HT-29 (cell line): ENCODE data around the gene PDGFRA. TPM values are rescaled to one million over a fixed set of nuclear protein-coding genes. Genes with fewer than 3 reads are reported as not detected.

ENCODE experiments used
- DNase-seq: peaks from one replicate; pipeline ENCODE4 v3.0.0-alpha.2; 2015; ENCODE audit warnings: low spot score
- total RNA-seq: library from RNA; depleted of rRNA; stranded (reverse); fragments of >200 nt; shearing (Covaris generic); gene quantifications from 2 replicates; pipeline ENCODE4 v1.2.3, GENCODE V29; 2014; rRNA removed

Gene PDGFRA
- total RNA-seq: not detected in 2 replicates

GRCh38 chr4:54228961-54229501 is at the start of gene PDGFRA:
PDGFRA (plus strand) TSS chr4:54229293; CDS start chr4:54258769, 29,476 bp downstream.
- no peak for DNase-seq

DNA sequence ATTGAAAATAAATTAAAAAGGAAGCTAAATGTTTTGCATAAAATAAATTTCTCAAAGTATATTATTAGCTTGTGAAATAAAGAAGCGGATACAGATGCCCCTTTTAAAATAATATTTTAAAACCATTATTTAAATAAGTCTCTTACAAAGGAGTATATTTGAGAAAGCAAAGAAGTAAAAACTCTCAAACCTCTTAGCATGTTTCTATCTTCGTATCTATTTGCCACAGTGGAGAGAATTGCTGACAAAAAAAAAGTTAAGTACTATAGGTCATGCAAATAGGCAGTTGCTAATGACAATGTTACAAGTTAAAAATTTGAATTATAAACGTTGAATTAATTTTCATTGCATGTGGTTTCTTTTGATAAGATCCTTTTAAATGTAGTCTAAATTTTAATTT is 44.5 kb upstream of the PDGFRA start:
- DNase-seq: no peak

- DNase-seq: no peak
These were observed 43.9 kb upstream of the PDGFRA start for GRCh38 chr4:54185044-54185780.

- DNase-seq: no peak
These were observed 43.2 kb upstream of the PDGFRA start for GRCh38 chr4:54185866-54186265.

GRCh38 chr4:54186371-54186770 is 42.7 kb upstream of the PDGFRA start:
- DNase-seq: no peak

GRCh38 chr4:54187148-54187547 is 41.9 kb upstream of the PDGFRA start:
- DNase-seq: no peak

DNA sequence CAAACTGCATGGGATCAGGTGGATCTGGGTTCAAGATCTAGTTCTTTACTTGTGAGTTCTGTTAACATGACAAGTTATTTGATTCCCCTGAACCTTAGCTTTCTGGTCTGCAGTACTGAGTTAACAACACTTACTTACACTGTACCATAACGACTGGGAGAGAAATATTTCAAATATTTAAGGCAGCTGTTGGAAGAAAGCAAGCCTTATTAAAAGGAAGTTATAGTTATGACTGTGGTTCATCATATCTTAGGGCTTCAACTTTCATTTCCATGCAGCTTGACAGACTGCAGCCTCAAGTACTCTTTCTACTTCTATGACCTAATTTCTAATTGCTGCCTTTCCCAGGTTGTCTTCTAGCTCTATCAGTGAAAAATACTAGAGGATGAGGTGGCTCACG is 40.0 kb upstream of the PDGFRA start:
- no peak for DNase-seq

DNA sequence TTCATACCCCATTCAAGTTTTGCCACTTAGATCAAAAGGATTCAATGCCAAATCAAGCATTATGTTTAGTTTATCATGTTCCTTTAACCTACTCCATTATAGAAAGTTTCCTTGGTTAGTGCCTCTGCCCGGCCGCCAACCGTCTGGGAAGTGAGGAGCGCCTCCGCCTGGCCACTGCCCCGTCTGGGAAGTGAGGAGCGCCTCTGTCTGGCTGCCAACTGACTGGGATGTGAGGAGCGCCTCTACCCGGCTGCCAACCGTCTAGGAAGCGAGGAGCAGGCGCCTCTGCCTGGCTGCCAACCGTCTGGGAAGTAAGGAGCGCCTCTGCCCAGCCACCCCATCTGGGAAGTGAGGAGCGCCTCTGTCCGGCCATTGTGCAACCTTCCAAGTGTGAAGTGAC is 36.3 kb upstream of the PDGFRA start:
- no peak for DNase-seq

DNA sequence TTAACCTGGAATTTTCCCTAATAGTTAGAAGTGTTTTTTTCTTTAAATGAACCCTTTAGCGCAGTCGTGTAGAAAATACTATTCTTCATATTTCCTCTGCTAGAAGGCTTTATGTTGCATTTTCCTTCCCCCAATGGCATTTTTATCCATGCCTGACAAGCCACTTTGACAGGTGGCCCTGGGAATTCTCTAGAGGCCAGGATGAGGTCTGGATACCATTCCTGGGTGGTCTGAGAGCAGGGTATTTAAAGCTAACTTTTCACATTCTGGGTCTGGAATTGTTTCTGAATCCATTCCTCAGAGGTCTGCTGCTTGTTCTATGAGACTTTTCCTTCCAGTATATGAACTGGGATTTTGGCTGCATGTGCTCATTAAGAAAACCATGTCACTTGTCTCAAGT is 31.2 kb upstream of the PDGFRA start:
- DNase-seq: no peak

DNA sequence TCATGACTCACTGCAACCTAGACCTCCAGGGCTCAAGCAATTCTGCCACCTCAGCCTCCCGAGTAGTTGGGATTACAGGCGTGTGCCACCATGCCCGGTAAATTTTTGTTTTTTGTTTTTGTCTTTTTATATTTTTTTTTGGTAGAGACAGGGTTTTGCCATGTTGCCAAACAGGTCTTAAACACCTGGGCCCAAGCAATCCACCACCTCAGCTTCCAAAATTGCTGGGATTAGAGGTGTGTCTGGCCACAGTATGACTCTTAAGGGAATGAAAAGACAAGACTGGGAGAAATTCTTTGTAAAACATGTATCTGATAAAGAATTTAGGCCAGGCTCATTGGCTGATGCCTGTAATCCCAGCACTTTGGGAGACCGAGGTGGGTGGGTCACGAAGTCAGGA is 29.2 kb upstream of the PDGFRA start:
- DNase-seq: no peak

GRCh38 chr4:54209617-54210016 is 19.5 kb upstream of the PDGFRA start:
- DNase-seq: no peak

- DNase-seq: no peak
These were observed 16.1 kb upstream of the PDGFRA start for GRCh38 chr4:54213001-54213400.

DNA sequence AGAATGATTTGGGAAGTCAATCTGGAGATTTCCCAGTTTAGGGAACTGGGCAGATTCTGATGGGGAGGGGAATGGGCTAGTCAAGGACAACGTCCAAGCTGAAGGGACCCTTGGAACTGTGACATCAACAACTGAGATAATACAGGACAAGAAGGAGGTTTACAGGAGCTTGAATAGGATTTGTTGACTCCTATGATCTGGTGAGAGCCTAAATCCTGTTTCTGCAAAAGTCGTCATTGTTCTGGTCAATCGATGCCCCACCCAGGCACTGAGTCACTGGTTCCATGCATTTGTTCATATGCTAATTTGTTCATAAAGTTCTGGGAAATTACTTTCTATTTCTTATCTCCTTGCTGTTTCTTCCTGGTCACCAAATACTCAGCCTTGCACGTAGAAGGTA is 15.3 kb upstream of the PDGFRA start:
- no peak for DNase-seq

DNA sequence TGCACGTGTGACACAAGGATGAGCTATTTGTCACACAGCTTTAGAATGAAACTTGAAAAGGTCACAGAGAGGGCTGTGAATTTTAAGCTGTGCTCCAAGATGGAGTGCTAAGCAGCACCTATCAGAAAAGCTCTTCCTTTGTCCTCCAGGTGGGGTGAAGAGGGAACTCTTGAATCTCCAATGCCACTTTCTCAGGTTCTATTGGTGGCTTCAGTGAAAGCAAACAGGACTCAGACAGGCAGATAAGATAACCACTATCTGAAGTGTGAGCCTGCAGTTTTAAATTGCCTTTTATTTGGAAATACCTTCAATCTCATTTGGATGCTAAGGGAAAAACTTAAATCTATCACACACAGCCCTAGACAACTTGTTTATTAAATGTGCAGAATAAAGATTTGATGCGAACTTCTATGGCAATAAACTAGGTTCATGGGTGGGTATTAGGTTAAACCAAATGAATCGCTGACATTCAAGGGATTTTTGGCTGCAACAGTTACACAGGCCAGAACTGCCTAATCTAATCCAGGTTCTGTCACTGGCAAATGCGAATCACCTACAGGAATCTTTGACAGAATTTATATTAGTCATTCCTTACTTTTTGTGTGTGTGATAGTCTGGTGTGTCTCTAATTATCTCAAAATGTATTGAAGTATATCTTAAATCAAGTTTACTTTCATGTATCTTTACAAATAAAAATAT is 13.6 kb upstream of the PDGFRA start:
- no peak for DNase-seq

- peak; percentile 83 for DNase-seq
These were observed 11.2 kb upstream of the PDGFRA start for GRCh38 chr4:54217642-54218495.

DNA sequence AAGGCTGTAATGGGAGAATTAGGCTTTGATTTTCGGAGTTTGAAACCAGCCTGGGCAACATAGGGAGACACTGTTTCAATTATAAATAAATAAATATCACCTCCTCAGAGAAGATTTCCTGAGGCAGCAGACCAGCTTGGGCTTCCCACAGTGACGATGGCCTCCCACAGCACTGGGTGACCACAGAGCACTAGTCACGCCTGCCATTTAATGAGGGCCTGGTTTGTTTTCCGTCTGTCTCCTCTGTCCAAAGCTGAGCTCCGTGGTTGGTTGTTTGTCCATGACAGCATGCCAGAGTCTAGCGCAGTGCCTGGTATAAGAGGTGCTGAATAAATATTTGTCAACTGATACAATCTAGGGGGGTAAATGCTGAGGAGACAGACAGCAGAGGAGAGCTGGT is 10.4 kb upstream of the PDGFRA start:
- DNase-seq: no peak

DNA sequence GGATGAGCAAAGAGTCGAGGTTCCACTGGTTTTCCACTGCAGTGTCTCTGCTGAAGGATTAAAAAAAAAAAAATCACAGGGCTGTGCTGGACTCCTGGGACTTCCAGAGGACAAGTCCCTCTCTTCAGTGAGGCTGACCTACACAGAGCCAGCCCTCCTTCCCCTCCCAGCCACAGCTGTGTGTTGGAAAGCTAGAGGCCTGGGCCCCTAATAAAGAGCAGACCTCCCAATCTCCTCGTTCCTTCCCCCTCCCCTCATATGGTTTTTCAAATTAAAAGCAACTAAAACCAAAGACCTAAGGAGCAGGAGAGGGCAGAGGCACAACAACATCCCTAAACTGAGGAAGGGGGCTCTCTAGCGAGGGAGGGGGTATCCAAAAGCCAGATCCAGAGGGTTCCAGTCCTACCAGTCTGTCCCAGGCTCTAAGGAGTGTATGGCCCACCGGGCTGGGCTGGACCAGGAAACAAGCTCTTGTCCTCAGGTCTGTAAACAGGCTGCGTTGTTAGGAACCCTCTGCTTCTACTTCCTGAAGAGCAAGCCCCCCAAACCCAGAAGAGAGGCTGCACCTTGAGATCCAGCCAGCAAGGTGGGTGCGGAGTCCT is 4.0 kb upstream of the PDGFRA start:
- no peak for DNase-seq

- DNase-seq: no peak
These were observed 3.3 kb upstream of the PDGFRA start for GRCh38 chr4:54225598-54226403.

DNA sequence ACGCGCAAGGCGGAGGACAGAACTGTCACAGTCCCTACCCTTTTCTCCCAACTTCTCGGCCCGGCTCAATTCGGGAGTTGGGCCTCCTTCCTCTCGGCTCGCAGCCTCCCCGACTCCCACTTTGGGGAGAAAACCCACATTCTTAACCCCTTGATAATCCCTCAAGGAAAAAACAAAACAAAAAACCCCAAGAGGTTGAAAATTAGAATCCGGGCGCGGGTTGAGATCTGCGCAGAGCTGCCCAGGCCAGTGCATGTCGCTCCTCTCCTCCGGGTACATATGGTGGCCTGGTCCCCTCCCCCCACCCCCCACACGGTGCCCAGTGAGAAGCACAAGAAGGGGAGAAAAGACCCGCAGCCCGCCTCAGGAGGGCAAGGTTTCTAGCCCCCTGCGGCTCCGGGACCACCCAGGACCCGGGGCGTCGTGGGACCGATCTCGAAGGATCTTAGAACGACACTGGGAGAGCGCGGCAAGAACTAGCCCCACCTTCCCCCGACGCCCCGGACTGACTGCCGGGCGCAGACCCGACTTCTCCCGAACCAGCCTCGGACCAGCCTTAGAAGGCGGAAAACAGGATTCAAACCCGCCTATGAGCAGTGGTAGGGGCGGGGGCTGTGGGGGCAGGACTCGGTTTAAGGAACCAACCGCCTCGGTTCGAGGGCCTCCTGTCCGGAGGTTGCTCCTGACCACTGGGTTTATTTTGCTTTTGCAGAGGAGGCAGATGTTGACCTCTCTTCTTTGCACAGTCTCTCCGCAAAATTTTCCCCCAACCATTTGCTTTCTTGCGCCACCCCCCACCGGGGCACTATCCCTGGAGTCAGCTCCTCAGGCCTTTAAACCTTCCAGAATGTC is 2.5 kb upstream of the PDGFRA start:
- DNase-seq: no peak
